ENCODE measurements around the gene MED13L.
"Not testable (repeated sequence)": the region's sequence is repeated elsewhere in the genome, so short reads cannot be mapped to it uniquely, and the experiment has no call there.

The MED13L gene

DNA sequence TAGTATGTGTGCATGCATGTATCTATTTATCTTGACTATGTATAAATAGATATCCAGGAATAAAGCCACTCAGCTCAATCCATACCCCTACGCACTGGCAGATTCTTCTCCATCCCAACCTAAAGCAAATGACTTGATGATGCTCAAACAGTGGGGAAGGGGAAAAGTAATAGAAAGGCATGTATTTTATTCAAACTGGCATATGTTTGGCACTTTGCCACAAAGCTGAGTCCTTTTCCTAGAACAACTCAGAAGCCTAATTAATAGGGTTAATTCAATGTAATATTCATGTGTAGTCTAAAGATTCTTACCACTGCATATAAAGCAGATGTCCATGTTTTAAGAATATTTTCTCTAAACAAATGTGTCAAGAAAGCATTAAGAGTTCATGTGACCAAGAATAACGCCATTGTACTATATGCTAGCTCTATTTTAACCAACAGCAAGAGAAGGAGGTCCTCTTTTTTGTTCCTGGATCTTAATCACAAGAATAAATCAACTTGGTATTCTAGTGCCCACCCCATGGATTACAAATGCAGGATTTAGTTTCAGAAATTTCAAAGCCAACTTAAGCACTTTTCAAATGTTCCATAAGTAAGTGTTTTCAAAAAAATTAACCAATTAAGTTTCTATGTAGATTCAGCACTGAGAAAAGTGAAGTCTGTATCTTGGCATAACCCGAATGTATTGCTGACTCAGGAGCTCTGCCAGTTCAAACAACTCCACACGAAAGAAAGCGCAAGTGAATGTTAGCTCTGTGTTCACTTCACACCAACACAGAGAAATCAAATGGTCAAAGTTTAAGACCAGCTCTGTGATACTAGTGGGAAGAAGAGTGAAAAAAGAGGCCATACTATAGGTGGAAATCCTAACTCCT lies 233.6 kb downstream of the MED13L start:
- DNase-seq, result no peak

DNA sequence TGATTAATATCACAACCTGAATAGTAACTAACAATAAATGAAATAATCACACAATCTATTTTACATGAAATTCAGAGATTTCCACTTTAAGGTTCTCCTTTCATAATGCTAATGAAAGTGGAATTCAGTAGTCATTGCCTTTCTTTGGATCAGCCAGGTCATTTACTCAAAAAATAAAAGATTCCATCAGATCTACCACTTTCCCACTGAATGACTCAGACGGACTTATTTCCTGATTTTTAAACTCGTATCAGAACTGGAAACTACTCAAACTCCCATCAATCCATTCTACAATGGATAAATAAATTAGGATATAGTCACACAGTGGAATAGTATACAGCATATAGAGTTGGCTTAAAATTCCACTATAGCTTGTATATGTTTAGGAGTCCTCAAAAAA lies 237.1 kb downstream of the MED13L start:
- no peak for DNase-seq

DNA sequence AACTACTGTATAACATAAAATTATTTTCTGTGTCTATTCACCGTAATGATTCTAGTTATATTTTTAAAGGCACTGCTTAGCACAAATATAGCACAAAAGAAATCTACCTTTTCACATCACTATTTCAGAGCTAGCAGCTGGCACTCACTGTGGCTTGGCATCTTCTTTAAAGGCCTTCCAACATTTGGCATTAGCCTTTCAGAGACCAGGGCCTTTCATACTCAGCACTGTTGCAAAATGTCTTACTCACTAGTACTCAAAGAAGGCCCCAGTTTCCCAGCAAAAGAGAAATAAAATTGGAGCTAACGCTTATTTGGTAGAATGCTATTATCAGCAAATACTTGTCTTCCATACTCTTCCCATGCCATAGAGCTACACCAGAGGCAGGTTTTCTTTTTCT lies 238.4 kb downstream of the MED13L start:
- no peak for DNase-seq

DNA sequence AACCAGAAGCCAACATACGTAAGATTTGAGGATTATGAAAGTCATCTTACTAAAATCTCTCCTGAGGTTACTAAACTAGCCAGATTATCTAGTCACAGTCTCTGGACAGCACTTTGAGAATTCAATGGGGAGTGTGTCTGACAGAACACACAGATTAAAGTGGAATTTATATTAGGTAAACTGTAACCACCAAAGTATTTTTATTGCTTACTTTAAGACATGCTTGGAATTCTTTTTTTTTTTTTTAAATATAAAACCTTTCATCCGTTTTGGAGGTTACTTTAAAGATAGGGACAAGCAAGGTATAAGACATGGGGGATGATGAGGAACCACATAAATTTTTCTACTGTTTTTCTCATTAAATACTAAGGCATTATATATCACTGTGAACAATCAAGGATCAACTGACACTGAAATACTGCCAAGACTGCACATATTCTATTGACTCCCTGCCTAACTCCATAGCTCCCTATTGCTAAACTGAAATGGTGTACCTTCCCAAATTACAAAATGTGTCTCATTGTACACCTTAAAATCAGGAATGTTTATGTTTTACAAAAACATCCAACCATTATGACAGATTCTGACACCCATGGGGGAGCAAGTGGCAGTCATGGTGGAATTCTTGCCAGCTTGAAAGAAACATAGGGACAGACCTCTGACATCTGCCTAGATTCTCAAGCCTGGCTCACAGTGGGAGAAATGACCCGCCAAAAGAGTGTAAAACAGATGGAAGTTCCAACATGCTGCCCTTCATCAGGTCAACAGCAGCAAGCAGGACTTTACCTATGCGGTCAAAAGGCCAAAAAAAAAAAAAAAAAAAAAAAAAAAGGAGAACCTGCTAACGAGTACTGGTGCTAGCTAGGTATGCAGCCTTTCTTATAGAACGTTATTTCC lies 239.3 kb downstream of the MED13L start:
- no peak for DNase-seq

DNA sequence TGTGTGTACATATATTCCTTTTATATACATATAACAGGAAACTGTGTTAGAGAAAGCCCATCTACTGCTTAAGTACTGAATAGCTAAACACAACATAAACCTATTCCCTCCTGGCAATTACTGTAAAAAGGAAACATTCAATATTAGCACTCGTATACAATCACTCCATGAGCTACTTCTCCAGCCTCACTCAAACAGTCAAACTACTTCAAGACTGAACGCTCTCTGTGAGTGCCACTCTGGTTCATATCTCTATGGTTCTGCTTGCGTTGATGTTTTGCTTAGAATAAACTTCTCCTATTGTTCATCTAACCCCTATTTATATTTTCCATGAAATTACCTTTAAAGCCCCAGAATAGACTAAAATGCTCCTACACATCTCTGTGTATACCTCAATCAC lies 243.7 kb downstream of the MED13L start:
- DNase-seq, result no peak

DNA sequence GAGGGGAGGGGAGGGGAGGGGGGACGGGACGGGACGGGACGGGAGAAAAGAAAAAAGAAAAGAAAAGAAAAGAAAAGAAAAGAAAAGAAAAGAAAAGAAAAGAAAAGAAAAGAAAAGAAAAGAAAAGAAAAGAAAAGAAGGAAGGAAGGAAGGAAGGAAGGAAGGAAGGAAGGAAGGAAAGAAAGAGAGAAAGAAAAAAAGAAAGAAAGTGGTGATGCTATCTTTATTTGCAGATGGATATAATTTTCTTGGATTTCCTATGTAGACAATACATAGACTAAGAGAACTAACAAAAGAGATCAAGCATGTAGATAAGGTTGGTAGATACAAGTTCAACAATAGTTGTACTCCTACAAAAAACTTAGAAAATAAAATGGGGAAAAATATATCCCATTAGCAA lies 245.9 kb downstream of the MED13L start:
- not testable (repeated sequence) for DNase-seq

DNA sequence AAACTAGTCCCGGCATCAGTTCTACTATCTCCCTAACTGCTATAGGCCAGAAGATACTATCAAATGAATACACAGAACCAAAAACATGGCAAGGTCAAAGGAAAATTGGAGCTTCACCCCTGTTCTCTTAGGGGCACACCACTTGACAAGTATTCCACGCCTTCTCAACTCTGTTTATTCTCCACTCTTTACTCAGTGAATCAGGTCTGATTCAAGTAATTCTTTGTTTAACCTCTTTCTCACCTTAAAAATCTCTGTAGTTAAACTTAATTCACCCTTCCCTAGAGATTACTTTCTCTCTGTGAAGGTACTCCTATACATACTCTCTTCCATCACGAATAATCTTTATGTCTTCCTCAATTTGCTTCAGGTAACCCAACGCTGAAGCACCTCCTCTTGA lies 248.9 kb downstream of the MED13L start:
- DNase-seq, result no peak

DNA sequence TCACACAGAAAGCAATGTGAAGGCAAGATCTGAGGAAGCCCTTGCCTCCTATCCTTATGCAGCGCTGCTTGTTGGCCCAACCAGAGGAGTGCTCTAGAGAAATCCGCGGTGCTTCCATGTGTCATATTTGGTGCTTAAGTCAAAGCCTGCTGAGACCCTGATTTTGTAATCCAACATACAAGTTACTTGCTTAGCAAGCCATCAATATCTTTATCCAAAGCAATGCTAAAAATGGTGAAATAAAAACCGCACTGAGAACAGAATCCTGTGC lies 250.0 kb downstream of the MED13L start:
- no peak for DNase-seq

DNA sequence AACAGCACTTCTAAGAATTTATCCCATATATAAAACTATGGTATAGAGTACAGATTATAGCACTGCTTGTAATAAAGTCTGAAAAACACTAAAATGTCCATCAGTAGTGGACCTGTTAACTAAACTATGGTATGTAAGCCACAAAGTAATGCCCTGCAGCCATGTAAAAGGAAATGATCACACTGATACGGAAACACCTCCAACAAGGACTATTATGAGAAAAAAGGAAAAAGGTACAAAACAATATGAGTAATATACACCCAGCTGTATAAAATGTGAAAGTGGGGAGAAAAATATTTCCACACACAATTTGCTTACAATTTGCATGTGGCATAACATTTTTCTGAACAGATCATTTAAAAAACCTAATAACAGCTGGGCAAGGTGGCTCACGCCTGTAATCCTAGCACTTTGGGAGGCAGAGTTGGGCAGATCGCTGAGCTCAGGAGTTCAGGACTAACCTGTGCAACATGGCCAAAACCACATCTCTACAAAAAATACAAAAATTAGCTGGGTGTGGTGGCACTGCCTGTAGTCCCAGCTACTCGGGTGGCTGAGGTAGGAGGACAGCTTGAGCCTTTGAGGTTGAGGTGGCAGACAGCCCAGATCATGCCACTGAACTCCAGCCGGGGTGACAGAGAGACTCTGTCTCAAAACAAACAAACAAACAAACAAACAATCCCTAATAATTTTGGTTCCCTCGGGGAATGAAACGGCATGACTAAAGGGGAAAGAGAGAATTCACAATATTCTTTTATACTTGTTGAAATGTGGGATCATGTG lies 250.5 kb downstream of the MED13L start:
- no peak for DNase-seq

DNA sequence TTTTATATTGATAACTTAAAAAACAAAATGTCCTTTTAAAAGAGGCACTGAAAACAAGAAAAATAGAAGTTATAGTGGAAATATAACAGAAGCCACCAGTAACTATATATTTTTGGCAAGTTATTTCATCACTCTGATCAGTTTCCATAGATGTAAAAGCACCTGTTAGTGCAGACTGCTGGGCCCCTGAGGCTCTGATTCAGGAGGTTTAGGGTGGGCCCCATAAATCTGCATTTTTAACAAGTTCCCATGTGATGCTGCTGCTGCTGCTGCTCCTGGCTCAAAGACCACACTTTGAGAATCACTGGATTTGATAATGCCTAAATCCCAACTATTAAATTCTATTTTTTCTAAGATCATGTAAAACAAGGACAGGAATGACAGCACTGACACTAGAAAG lies 251.1 kb downstream of the MED13L start:
- DNase-seq, result no peak

DNA sequence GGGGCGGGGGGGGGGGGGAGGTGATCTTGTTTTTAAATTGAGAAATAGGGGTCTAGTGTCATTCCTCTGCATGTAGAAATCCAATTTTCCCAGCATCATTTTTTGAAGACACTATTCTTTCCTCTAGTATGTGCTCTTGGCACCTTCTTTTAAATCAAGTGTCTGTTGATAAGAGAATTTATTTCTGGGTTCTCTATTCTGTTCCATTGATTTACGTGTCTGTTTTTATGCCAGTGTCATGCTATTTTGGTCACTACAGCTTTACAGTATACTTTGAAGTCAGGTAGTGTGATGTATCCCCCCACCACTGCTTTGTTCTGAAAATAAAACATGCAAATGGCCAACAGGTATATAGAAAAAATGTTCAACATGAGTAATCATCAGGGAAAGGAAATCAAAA lies 252.7 kb downstream of the MED13L start:
- DNase-seq, result no peak

DNA sequence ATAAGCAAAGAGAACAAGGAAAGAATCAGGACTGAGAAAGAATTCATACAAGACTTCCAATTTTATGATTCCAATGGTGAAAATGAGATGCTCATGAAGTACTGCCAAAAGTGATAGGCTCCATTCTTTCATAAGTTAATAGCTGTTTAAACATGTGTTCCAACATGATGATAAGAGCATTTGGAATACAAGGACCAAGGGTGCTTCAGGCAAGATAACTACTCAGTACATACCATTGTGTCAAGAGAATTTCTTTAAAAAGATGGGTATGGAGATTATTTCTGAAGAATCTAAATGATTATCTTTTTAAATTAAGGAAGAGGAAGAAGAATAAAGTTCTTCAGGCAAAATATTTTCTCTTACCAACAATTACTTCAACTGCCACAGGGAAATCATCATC lies 258.1 kb downstream of the MED13L start:
- no peak for DNase-seq

DNA sequence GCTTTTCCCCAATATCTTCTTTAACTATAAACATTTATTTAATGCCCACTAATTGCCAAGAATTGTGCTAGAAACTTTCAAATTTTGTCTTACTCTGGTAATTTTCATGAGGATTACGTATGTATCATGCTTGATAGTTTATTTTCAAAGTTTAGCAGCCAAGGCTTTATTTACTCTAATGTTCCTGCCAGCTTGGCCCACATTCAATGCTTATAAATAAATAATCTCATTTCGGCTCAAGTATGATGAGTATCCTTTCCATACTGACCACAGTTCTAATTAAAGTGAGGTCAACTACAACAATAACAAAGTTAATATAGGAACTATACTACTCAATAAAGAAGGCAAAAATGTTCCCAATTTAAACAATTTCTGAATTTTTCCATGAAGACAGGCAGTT lies 259.2 kb downstream of the MED13L start:
- DNase-seq, result no peak

DNA sequence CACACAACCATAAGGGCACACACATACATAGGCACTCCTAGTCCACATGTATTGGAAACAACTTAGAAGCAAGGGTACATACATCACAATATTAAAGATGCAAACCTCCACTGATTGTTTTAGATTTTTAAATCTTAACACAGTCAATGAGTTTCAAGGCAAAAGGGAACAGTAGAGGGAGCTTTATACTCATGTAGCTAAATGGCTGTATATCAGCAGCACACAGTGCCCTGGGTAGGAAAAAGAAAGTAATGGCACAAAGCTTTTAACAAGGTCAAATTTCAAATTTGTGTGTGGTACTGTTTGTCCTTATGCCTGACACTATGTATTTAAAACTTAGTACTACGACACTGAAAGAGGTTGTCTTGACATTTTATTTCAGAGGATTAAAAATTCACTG lies 262.0 kb downstream of the MED13L start:
- DNase-seq, result no peak

DNA sequence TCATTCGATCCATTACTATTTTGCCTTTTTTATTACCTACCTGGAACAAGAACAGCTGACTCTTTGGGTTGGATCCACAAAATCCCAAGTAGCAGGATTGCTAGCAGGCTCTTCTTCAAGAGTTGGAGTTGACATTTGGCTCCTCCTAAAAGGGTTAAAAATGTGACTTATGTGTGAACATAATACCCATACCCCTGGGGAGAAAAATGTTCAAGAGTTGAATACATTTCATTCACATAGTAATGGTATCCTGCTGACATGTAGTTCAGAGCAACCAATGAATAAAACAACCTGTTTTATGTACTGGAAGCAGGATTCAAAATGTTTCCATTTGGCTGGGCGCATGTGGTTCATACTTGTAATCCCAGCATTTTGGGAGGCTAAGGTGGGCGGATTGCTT lies 264.7 kb downstream of the MED13L start:
- DNase-seq, result no peak

DNA sequence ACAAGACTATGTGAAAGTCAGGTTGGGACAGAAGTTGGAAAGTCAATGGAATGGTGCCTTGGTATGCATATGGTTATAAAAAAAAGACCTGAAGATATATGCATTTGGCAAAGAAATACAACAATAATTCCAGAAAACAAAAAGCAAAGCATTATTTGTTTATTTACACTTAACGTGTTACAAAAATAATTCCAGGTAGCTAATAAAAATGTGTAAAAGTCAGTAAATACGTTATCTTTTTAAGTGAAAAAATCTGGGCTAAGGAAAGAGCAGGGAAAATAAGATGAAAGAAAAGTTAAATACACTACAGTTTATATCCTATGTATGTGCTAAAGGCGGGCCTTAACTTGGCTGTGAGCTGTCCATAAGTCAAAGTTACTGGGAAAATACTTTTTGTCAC lies 266.3 kb downstream of the MED13L start:
- no peak for DNase-seq

DNA sequence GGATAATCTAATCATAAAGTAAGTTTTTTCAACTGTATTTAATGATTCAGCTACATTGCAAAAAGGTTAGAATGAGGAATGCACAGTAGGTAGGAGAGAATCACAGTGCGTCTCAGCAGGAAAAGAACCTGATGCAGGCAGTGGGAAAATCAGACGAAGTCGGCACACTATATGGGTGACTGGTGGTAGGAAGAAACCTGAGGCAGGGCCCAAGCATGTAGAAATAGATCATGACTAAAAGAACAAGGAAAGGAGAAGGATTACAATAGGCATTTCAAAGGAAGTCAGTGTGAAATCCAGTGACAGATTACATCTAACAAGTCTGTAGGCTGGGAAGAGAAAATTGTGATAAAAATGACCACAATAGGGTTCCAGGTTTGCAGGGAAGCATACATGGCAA lies 267.0 kb downstream of the MED13L start:
- DNase-seq, result no peak

DNA sequence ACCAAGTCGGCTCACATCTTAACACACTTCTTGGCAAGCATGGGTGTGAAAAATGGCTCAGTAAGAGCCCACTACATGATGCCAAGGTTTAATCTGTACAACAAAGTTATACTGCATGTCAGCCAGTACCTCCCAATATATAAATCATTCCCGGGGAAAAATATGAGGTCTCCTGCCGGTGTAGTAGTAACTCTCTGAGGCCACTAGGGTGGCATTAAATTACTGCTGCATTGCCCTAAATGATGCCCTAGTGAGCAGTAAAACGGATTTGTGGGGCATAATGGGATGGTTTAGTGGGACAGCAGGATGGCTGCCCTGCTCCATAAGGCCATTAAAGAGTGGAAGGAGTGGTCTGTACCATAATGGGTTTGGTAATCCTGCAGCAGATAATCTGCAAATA lies 267.7 kb downstream of the MED13L start:
- no peak for DNase-seq

DNA sequence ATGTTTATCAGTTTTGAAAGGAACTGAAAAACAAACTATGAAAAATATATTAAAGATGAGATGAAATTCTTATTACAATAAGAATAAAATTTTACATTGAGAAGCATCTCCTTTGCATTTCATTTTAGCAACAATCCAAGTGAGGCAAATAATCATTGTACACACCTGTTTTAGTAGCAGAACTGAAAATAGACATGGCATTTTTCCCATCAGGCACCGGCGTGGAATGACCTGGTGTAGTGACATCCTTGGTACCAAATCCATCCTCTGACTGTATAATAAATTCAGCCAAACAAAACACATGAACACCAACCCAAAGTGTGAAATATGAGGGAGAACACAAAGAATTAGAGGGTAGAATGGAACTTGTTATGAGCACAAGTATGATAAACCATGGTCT lies 271.4 kb downstream of the MED13L start:
- DNase-seq, result no peak

DNA sequence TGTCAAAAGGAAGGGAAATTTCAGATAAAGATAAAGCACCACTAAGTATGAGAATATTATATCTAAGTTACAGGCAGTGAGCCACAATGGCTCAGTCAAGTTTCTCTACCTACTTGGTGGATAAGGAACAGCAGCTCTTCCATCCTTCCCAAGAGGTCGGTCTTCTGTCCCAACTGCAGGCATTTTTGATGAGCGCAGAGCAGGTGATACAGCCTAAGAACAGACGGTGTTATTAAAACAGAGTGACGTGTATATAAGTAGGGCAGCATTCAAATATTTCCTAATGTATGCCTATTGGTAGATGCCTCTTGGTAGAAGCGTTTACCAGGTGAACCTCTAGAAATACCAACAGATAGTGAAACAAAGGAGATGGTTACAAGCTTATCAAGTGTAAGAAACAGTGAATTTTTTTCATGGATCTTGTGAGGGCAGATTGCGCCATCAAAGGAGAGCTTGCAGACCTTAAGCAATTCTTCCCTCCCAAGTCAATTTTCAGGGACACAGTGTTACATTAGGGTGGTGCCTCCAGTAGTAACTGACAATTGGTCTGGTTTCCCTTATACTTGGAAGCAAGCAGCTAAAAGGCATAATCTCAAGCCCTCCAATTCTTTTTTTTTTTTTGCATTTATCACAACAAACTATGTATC lies 274.5 kb downstream of the MED13L start:
- DNase-seq, result no peak

DNA sequence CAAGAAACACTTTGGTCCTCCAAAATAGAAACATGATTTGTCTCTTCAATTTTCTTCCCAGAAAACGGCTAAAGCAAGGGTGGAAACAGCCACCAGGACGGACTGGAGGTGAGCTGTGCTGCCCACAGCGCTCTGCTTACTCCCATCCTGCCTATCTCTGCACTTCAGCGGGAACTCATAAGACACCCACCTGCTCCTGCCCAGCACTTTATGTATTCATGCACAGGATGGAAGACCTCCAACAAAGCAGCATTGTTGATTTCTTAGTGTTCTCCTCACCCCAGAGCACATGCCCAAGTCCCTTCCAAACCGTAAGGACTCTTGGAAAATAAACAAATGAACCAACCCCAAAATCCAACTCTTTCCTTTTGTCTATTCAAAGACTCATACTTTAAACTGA lies 277.2 kb downstream of the MED13L start:
- no peak for DNase-seq

DNA sequence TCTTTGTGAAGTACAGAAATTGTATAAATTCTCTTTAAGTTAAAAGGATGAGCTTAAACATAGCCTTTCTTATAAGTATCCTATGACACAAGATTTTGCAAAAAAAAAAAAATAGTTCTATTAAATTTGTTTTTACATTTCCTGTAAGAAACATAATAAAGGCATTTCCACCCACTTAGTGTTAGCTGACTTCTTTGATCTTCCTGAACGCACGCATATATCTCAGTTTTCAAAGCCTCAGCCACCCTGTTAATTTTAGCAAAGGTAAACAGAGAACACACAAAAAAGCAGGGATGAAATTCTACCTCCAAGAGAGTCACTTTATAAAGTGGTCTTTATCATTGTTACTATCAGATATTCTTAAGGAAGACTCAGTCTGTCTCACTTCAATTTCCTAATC lies 277.9 kb downstream of the MED13L start:
- no peak for DNase-seq

Data from CD4-positive, alpha-beta T cell treated with Interleukin-4 for 4 hours (primary cell).